Superior temporal gyrus (tissue), 1 donor: ENCODE measurements around the gene NPLOC4.

Experiments
- DNase-seq: peaks from one replicate; pipeline ENCODE4 v3.0.0-alpha.2; 2016; ENCODE audit errors: extremely low spot score

The NPLOC4 gene

DNA sequence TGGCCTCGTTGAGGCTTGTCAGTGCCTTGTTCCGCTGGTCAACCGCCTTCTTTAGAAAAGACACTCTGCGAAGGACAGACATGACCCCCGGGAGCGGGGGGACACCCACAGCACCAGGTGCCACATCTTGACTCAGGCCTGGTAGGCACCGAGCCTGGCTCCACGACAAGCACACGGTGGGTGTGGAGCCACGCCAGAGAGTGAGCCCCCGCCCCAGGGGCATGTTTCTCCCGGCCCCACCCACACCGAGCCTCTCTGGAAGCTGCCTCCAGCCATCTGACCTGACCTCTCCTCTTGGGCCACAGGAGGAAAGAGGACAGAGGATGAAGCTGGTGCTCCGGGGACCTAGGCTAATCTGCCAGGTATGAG lies 89.3 kb downstream of the NPLOC4 start:
- no peak for DNase-seq

GRCh38 chr17:81546906-81547613 lies 89.9 kb downstream of the NPLOC4 start:
- no peak for DNase-seq

DNA sequence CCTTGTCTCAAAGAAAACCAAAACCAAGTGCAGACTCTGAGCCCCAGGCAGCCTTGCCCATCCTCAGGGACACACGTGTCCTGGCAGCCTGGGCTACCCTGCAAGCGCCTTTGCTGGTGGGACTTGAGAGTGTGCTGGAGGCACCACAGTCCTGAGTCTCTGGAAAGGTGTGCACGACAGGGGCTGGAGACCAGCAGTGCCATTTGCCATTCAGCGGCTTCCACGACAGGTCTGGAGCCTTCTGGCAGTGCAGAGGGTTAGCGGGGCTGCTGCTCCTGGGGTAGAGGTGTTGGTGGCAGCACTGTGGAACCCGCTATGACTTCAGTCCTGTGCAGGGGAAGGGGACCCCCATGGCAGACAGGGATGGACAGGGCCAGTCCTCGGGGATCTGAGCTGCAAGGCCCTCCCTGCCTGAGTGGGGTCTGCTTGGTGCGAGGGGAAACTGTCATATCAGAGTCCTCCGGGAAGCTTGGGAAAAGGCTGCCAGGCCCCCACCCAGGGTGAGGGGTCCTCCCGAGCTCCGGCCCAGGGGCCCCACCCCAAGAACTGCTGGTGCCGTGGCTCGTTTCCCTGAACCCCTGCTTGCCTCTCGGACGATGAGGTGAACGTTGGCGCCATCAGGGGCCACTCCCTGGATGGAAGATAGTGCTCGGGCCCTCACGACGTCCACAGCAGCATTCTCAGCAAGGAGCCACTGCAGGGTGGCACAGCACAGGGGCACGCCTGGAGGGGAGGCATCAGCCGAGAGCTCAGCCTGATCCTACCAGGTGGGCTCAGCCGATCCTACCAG lies 91.6 kb downstream of the NPLOC4 start:
- DNase-seq = no peak

- DNase-seq = no peak
Measured at GRCh38 chr17:81544281-81544974, 92.5 kb downstream of the NPLOC4 start.

GRCh38 chr17:81543756-81544155 lies 93.2 kb downstream of the NPLOC4 start:
- DNase-seq = no peak

- DNase-seq = no peak
Measured at GRCh38 chr17:81543339-81543675, 93.6 kb downstream of the NPLOC4 start.

- DNase-seq = no peak
Measured at GRCh38 chr17:81542431-81543338, 94.2 kb downstream of the NPLOC4 start.

- DNase-seq = no peak
Measured at GRCh38 chr17:81541123-81541522, 95.8 kb downstream of the NPLOC4 start.

DNA sequence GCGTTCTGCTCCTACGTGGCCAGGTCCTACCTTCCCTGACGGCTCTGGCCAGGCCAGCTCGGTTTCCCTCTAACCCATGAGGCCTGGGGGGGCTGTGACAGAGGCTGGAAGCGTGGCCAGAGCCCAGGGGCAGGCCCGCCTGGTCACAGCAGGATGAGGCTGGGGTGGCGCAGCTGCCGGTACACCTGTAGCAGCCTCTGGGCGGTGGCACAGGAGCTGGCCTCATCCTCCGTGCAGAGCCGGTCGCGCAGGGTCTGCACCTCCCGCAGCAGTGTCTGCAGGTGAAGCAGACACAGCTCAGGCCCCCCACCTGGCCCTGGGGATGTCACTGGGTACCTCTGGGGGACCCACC lies 96.3 kb downstream of the NPLOC4 start:
- DNase-seq = no peak

DNA sequence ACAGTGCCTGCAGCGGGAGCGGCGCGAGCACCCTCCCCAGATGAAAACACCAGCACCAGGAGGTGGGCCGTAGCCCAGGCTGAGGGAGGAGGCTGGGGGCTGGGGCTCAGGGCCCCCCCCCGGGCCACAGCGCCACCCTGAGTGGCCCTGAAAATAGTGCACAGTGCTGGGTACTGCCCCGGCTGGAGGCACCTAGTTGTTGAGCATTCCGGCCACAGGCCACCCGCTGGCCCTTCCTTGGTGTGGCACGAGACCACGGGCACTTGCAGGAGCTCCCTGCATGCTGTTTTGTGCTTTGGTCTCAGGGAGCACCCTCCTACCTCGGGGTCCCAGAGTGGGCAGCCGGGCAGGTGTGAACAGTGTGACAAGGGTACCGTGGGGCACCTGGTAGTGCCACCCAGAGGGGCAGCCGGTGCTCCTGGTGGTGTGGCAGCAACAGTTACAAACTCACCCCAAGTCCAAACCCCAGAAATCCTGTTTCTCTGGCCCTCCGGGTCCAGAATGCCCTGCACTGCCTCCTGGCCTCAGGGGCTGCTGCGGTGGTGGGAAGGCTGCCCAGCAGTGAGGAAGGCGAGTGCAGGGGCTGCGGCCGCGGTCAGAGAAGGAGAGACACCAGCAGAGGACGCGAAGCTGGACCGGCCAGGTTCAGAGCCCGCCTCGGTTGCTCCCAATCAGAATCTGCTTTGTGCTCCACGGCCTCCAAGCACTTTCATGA lies 96.8 kb downstream of the NPLOC4 start:
- DNase-seq = no peak

DNA sequence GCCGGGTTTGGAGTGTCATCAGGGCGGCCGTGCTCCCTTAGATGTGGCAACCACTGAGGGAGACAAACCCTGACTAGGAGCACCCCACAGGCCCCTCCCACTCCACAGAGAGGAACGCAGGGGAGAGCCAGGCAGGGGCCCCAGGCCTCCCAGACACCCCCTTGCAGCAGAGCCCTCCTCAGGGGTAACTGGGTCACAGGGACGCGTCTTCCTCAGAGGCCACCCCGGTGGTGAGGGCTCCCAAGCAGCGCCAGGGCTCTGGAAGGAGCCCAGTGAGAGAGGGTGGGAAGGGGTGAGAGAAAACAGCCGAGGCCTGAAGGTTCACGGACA lies 97.4 kb downstream of the NPLOC4 start:
- DNase-seq = no peak

DNA sequence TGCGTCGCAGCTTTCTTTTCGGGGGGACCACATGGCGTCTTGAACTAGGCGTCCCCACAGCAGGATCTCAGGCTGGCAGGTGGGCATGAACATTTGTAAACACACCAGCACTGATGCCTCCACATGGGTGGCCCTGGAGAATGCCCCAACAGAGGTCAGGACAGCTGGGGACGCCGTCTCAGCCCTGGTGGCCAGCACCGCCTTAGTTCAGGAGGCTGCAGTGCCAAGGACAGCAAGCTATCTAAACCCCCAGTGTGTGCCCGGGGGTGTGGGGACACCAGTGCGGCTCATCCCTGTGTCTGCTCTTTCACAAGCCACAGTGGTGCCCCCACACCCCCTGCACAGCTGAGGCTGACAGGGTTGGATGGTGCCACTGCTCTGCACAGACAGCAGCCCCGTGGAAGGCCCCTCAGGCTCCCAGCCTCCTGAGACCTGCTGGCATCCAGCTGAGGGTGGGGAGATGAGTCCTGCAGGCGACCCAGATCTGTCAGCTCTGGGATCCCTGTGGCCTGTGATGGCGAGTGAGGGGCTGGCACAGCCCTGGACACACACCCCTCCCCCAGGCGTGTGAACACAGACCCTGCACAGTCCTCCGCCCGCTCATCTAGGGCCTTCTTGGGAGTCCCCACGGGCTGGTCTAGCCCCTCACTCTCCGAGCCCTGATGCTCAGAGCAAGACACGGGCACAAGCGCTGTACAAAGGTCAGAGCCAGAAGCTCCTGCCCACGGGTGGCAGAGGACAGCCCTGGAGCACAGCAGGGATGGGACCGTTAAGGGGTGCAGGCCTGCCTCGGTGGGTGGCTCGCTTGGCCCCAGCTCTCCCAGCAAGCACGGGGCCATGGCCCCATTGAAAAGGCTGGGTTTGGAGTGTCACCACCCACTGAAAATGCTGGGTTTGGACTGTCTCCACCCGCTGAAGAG lies 98.0 kb downstream of the NPLOC4 start:
- DNase-seq = no peak

- DNase-seq = no peak
Measured at GRCh38 chr17:81537856-81538555, 98.9 kb downstream of the NPLOC4 start.

DNA sequence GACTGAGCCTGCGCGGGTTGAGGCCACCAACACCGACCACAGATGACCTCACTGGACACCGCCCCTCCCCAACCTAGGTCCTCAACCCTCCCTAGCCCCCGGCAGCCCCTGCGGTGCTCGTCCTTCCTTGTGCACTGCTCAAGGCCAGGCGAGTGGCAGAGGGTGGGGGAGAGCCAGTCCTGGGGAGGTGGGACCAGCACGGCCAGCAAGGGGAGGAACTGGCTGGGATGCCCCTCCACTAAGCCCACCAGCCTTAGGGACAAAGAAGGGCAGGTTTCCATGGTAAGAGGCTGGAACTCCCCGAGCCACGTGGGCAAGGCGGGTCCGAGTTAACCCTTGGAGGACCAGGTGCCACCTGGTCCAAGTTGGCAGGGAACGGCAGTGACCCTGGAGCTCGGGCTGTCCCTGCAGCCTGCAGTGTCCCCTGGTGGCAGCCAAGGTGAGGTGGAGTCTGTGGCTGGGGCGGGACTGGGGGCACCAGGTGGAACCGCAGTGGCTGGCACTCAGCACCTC lies 99.5 kb downstream of the NPLOC4 start:
- no peak for DNase-seq

DNA sequence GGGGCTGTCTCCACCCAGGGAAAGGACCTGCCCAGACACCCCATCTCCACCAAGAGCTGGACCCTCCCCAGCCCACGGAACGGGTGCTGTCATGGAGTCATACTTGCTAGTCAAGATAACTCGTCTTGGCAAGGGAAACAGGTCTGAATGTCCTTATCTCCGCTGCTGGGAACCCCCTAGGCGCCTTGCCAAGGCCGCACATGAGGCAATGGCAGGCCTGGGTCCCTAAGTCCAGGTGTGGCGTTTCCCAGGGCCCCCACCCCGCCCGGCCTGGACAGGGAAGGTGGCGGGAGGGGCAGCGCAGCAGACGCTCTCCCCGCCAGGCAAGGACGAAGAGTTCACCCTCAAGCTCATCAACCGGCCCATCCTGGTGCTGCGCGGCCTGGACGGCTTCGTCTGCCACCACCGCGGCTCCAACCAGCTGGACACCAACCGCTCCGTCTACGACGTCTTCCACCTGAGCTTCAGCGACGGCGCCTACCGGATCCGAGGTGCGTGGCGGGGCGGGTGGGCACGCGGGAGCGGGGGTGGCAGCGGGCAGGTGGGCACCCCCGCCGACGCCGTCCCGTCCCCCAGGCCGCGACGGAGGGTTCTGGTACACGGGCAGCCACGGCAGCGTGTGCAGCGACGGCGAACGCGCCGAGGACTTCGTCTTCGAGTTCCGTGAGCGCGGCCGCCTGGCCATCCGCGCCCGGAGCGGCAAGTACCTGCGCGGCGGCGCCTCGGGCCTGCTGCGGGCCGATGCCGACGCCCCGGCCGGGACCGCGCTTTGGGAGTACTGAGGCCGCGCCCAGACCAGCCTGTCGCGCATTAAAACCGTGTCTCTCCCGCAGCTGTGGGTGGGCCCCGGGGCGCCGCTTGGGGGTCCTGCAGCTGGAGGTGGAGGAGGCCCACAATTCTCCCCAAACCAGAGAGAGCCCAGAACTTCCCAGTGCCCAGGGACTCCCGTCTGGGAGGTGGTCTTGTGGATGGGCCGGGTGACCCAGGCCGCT lies 100.3 kb downstream of the NPLOC4 start:
- no peak for DNase-seq

DNA sequence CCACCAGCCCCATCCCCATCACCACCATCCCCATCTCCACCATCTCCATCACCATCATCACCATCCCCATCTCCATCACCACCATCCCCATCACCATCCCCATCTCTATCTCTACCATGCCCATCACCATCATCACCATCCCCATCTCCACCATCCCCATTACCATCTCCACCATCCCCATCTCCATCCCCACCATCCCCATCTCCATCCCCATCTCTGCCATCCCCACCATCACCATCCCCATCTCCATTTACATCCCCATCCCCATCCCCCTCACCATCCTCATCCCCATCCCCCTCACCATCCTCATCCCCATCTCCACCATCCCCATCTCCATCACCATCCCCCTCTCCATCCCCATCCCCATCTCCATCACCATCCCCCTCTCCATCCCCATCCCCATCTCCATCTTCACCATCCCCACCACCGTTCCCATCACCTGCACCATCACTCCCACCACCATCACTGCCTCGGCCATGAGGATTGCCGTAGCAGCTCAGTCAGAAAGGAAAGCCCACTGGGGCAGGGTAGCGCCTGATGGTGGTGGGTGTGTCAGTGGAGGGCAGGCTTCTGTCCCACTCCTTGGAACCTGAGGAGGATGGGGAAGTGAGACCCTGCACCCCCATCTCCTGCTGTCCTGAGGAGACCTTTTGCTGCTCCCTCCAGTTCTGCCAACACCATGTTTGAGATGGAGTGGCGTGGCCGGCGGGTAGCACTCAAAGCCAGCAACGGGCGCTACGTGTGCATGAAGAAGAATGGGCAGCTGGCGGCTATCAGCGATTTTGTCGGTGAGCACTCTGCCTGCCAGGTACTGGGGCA lies 101.2 kb downstream of the NPLOC4 start:
- DNase-seq = no peak

GRCh38 chr17:81535007-81535328 lies 101.9 kb downstream of the NPLOC4 start:
- no peak for DNase-seq
